Measurements from ENCODE around the gene PIANP.

DNA sequence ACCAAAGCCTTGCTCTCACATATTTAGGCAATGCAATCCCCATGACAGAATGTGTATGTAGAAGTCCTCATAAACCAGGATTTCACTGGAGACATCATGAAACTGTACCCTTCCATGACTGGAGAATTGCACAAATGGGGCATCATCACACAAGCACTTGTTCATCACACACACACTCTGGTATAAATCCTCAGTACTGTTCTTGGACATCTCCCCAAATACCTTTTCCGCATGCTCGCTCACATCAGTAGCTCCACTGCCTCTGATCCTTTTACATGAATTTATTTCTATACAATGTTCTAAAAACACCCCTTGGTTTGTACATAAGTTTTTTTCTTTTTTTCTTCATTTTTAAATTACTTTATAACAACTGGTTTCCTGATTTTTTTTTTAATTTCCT, 34.4 kb downstream of the PIANP start:
- TF ChIP-seq, protein P1, sequence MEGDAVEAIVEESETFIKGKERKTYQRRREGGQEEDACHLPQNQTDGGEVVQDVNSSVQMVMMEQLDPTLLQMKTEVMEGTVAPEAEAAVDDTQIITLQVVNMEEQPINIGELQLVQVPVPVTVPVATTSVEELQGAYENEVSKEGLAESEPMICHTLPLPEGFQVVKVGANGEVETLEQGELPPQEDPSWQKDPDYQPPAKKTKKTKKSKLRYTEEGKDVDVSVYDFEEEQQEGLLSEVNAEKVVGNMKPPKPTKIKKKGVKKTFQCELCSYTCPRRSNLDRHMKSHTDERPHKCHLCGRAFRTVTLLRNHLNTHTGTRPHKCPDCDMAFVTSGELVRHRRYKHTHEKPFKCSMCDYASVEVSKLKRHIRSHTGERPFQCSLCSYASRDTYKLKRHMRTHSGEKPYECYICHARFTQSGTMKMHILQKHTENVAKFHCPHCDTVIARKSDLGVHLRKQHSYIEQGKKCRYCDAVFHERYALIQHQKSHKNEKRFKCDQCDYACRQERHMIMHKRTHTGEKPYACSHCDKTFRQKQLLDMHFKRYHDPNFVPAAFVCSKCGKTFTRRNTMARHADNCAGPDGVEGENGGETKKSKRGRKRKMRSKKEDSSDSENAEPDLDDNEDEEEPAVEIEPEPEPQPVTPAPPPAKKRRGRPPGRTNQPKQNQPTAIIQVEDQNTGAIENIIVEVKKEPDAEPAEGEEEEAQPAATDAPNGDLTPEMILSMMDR (IDR thresholded peaks at IDR 0.05; ENCODE audit: low read depth, low read length), result no peak
- no peak for TF ChIP-seq EZH2phosphoT487 (IDR thresholded peaks at IDR 0.05; ENCODE audit: low read depth)
